Activated CD4-positive, alpha-beta T cell treated with anti-CD3 and anti-CD28 coated beads, Interleukin-2, Interleukin-4, amounts not matched to agents 100 ng/mL and 50 ng/mL, durations not matched to agents 16 hours and 8 hours (primary cell): ENCODE results near the gene SMCO1.
"Not testable (repeated sequence)": the region's sequence is repeated elsewhere in the genome, so short reads cannot be mapped to it uniquely, and the experiment has no call there.

Experiments
- DNase-seq: peaks from one replicate; pipeline ENCODE4 v3.0.0-alpha.2; 2020; ENCODE audit warnings: low spot score

SMCO1 gene

DNA sequence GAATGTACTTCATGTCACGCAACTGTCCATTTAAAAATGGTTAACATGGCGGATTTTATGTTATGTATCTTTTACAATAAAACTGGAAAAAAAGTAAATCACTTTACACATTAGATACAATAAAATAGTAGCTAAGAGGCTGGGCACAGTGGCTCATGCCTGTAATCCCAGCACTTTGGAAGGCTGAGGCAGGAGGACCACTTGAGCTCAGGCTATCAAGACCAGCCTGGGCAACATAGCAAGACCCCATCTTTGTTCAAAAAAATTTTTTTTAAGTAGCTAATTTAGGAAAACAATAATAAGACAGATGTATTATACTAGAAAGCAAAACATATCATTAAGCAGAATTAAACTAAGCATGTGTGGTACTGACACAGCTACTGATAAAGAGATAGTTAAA, 23.1 kb downstream of the SMCO1 start:
- no peak for DNase-seq

- DNase-seq = no peak
Measured at GRCh38 chr3:196489747-196490146, 25.4 kb downstream of the SMCO1 start.

- DNase-seq = no peak
Measured at GRCh38 chr3:196486263-196486662, 28.9 kb downstream of the SMCO1 start.

- no peak for DNase-seq
Measured at GRCh38 chr3:196477678-196478077, 37.5 kb downstream of the SMCO1 start.

DNA sequence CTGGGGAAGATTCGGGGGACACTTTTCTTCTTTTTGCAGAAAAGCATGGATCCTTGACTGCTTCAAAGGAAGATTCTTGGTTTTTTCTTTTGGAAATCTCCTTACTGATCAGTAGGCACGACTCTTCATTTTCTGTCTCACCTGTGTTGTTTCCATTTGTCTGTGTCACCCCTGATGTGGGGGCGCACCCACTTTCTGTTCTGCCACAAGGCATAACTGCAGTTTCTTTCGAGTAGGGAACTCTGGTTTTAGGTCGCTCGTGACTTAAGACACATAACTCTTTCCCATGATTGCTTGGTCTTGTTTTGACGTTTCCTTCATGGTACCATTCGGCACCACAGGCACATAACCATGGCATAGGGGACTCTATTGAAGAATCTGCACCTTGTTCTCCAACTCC, 42.9 kb downstream of the SMCO1 start:
- no peak for DNase-seq

DNA sequence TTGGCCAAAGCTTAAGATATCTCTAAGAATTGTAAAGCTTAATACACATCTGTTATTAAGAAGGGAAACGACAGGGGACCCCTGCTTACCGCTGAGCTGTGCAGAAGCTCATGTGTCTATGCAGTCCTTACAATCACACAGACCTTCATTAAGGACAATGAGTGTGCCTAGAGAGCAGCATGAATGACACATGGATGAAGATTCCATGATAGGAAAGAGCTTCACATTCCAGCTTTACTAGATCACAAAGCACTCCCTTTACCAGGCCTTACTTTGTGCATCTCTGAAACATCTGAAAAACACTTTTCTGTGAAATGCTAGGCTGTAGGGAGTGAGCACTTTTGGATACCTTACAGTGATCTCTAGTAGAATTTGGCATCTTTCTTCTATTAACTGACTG, 43.6 kb downstream of the SMCO1 start:
- DNase-seq = no peak

DNA sequence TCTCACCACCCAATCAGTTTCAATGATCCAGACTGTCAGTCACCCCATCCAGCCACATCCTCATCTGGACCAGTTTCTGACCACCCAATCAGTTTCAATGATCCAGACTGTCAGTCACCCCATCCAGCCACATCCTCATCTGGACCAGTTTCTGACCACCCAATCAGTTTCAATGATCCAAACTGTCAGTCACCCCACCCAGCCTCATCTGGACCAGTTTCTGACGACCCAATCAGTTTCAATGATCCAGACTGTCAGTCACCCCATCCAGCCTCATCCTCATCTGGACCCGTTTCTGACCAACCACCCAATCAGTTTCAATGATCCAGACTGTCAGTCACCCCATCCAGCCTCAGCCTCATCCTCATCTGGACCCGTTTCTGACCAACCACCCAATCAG, 45.0 kb downstream of the SMCO1 start:
- DNase-seq = not testable (repeated sequence)

GRCh38 chr3:196463804-196464203, 51.3 kb downstream of the SMCO1 start:
- DNase-seq = no peak

GRCh38 chr3:196463478-196463756, 51.7 kb downstream of the SMCO1 start:
- no peak for DNase-seq

- not testable (repeated sequence) for DNase-seq
Measured at GRCh38 chr3:196462680-196463477, 52.3 kb downstream of the SMCO1 start.

DNA sequence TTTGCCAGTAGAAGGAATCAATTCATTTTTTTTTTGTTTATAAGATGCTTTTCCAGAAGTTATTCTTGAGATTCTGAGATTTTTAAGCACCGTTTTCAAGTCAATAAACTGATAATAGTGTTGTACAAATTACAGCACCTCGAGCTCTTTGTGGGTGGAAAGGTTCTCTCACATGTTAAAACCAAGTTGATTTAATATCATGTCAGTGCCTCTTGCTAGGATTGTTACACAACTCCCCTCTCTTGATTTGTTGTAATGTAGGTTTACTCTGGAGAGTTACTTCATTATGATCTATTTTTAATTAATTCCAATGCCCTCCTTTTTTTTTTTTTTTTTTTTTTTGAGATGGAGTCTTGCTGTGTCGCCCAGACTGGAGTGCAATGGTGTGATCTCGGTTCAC, 57.1 kb downstream of the SMCO1 start:
- DNase-seq = no peak

- not testable (repeated sequence) for DNase-seq
Measured at GRCh38 chr3:196457470-196457869, 57.7 kb downstream of the SMCO1 start.
